Endothelial cell (in vitro differentiated cells): Measurements from ENCODE around the gene RGS11. TPM values are rescaled to one million over a fixed set of nuclear protein-coding genes. Genes with fewer than 3 reads are reported as not detected.
"Not testable (repeated sequence)": the region's sequence is repeated elsewhere in the genome, so short reads cannot be mapped to it uniquely, and the experiment has no call there.

Experiments
- DNase-seq: peaks from one replicate; pipeline ENCODE4 v3.0.0; 2021; ENCODE audit warnings: low spot score
- H3K27ac Mint-ChIP-seq: one replicate; pipeline ENCODE4 v1.8.0; 2021; ENCODE audit warnings: mixed read lengths, inconsistent platforms; ENCODE audit not compliant: unreplicated experiment
- H3K27me3 Mint-ChIP-seq: one replicate; pipeline ENCODE4 v1.8.0; 2021; ENCODE audit warnings: mild to moderate bottlenecking, moderate library complexity, mixed read lengths, inconsistent platforms; ENCODE audit not compliant: unreplicated experiment
- H3K36me3 Mint-ChIP-seq: one replicate; pipeline ENCODE4 v1.8.0; 2021; ENCODE audit warnings: mild to moderate bottlenecking, low read depth, mixed read lengths, inconsistent platforms; ENCODE audit not compliant: unreplicated experiment
- H3K4me1 Mint-ChIP-seq: one replicate; pipeline ENCODE4 v1.8.0; 2021; ENCODE audit warnings: mild to moderate bottlenecking, mixed read lengths, inconsistent platforms; ENCODE audit not compliant: unreplicated experiment
- H3K4me3 Mint-ChIP-seq: one replicate; pipeline ENCODE4 v1.8.0; 2021; ENCODE audit warnings: mild to moderate bottlenecking, mixed read lengths, inconsistent platforms; ENCODE audit not compliant: unreplicated experiment
- H3K9me3 Mint-ChIP-seq: one replicate; pipeline ENCODE4 v1.8.0; 2021; ENCODE audit warnings: mixed read lengths, inconsistent platforms; ENCODE audit not compliant: unreplicated experiment
- total RNA-seq: library from RNA; stranded (reverse); fragmentation: NEBNext Ultra II Directional; extraction: Animal tissue kit (Norgen Biotek cat#: 25700); gene quantifications from one replicate; pipeline ENCODE4 v1.2.1, GENCODE V29; 2021; ENCODE audit not compliant: unreplicated experiment
- TF ChIP-seq, protein P1 (sequence below): fragments of 200-600 bp; sonication (generic); IDR thresholded peaks from one replicate; pipeline ENCODE4 v1.5.0; 2021; ENCODE audit warnings: antibody characterized with exemption; ENCODE audit not compliant: unreplicated experiment

The RGS11 gene
- total RNA-seq, 1 donor from 2014 or later = not detected

DNA sequence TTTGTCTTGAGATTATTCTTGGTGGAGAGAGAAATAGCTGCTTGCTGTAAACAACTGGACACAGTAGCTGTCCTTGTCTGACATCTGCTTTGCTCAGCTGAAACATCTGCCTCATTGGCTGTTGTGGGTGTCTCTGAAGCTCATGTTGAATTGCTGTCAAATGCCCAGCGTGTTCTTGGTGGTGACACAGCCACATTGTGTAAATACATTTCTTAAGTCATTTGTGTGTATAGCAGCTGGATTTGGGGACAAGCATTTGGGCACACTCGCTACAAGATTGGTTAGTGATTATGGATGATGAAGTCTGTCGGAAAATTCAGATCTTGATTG is 35.8 kb downstream of the RGS11 start:
- Mint-ChIP-seq H3K4me3 (no peak overlapping the region), H3K27me3 (peaks cover 8% of the 10 kb centered on the region), H3K36me3 (no peaks in the 10 kb centered on the region), H3K9me3 (no peaks in the 10 kb centered on the region), H3K4me1 (peaks cover 4% of the 10 kb centered on the region), H3K27ac (peak overlapping the region; percentile 16)
- TF ChIP-seq, protein P1, sequence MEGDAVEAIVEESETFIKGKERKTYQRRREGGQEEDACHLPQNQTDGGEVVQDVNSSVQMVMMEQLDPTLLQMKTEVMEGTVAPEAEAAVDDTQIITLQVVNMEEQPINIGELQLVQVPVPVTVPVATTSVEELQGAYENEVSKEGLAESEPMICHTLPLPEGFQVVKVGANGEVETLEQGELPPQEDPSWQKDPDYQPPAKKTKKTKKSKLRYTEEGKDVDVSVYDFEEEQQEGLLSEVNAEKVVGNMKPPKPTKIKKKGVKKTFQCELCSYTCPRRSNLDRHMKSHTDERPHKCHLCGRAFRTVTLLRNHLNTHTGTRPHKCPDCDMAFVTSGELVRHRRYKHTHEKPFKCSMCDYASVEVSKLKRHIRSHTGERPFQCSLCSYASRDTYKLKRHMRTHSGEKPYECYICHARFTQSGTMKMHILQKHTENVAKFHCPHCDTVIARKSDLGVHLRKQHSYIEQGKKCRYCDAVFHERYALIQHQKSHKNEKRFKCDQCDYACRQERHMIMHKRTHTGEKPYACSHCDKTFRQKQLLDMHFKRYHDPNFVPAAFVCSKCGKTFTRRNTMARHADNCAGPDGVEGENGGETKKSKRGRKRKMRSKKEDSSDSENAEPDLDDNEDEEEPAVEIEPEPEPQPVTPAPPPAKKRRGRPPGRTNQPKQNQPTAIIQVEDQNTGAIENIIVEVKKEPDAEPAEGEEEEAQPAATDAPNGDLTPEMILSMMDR = no peak
- DNase-seq = no peak

- peak; percentile 96 for DNase-seq
- peaks cover 10% of the 10 kb centered on the region for H3K27me3 Mint-ChIP-seq
- peak within 1 kb of the TSS; percentile 98 for H3K4me3 Mint-ChIP-seq
- H3K4me1 Mint-ChIP-seq = peaks cover 4% of the 10 kb centered on the region
- TF ChIP-seq, protein P1 = no peak
- no peaks in the 10 kb centered on the region for H3K9me3 Mint-ChIP-seq
- peak within 1 kb of the TSS; percentile 99 for H3K27ac Mint-ChIP-seq
- no peaks in the 10 kb centered on the region for H3K36me3 Mint-ChIP-seq
Measured at GRCh38 chr16:234468-235305, 41.1 kb downstream of the RGS11 start, which contains the start of gene FAM234A. Gene FAM234A (plus strand): TSS chr16:234821. CDS start chr16:254414, 19,593 bp downstream.

DNA sequence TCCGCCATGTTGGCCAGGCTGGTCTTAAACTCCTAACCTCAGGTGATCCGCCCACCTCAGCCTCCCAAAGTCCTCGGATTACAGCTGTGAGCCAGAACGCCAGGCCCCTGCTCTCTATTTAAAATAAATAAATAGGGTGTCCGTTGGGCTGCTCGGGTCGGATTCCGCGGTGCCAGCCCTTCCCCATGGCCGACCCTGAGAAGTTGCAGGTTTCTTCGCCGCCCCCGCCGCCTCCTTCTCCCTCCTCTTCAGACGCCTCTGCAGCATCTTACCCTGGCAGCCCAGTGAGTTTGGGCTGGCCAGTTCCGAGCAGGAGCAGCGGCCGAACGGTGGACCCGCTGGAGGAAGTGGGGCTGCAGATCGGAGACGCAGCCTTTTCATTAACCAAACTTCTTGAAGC is 44.8 kb downstream of the RGS11 start:
- TF ChIP-seq, protein P1 = no peak
- DNase-seq = no peak
- Mint-ChIP-seq H3K27ac (no peak overlapping the region), H3K4me1 (peaks cover 14% of the 10 kb centered on the region), H3K4me3 (no peak overlapping the region), H3K36me3 (peaks cover 12% of the 10 kb centered on the region), H3K9me3 (no peaks in the 10 kb centered on the region), H3K27me3 (peaks cover 11% of the 10 kb centered on the region)

DNA sequence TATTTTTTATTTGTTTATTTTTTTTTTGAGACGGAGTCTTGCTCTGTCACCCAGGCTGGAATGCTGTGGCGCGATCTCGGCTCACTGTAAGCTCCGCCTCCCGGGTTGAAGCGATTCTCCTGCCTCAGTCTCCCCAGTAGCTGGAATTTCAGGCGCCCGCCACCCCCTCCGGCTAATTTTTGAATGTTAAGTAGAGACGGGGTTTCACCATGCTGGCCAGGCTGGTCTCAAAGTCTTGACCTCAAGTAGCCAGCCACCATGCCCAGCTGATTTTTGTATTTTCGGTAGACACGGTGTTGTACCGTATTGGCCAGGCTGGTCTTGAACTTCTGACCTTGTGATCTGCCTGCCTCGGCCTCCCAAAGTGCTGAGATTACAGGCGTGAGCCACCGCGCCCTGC is 45.4 kb downstream of the RGS11 start:
- H3K36me3 Mint-ChIP-seq = peaks cover 15% of the 10 kb centered on the region
- not testable (repeated sequence) for H3K27ac Mint-ChIP-seq, H3K27me3 Mint-ChIP-seq, H3K9me3 Mint-ChIP-seq, DNase-seq, H3K4me3 Mint-ChIP-seq
- peaks cover 14% of the 10 kb centered on the region for H3K4me1 Mint-ChIP-seq

DNA sequence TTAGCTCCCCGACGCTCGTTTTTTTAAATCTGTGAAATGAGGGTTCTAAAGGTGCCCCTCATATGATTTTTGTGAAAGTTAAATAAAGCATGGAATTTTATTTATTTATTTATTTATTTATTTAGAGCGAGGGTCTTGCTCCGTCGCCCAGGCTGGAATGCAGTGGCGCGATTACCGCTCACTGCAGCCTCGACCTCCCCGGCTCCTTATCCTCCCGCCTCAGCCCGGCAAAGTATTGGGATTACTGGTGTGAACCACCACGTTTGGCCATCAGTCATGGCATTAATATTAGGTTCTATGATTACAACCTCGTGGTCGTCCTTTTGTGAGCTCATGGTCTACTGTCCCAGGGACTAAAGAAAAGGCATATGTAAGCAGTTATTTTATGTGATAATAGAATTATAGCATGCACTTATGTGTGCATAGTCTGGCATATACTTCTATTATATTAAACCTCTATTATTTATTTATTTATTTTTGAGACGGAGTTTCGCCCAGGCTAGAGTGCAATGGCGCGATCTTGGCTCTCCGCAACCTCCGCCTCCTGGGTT is 45.9 kb downstream of the RGS11 start:
- Mint-ChIP-seq H3K27ac (peak overlapping the region; percentile 83), H3K27me3 (peaks cover 5% of the 10 kb centered on the region), H3K9me3 (no peaks in the 10 kb centered on the region), H3K4me1 (peaks cover 10% of the 10 kb centered on the region), H3K4me3 (peak overlapping the region; percentile 92), H3K36me3 (peaks cover 15% of the 10 kb centered on the region)
- no peak for DNase-seq
- TF ChIP-seq, protein P1 = no peak
